GM23248 (cell line): ENCODE measurements around the gene NSG2.

ENCODE experiments used
- EZH2 ChIP-seq: fragments of 200-600 bp; sonication (generic); IDR thresholded peaks from 2 replicates; pipeline ENCODE4 v1.6.1; 2018; ENCODE audit warnings: antibody characterized with exemption, mild to moderate bottlenecking; ENCODE audit not compliant: insufficient read depth, poor library complexity, severe bottlenecking
- EZH2phosphoT487 ChIP-seq: fragments of 200-600 bp; sonication (generic); IDR thresholded peaks from 2 replicates; pipeline ENCODE4 v1.6.1; 2018; ENCODE audit warnings: antibody characterized with exemption, moderate library complexity, mild to moderate bottlenecking, low read depth; ENCODE audit not compliant: insufficient read depth

DNA sequence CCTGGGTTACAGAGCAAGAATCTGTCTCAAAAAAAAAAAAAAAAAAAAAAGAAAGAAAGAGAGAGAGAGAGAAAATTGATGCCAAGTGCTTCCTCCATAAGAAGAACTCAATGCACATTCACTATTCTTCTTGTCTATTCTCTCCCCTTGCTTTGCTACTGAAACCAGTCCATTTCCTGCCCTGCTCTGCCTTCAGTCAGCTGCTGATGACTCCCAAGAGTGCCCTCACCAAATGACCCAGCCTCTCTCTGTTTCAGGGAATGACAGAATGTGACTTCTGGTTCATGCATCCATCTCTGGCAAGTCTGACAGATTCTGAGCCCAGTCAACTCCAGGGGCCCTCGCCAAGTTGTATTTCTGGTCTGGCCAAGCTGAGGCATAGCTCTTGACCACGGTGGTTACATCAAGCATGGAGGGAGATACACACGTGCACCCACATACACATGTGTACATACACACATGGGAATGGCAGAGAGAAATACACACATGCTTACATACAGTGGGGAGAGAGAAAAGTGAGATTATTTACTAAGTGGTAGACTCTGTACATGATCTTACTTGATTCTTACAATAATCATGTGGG lies 106.2 kb downstream of the NSG2 start:
- no peak for TF ChIP-seq EZH2
- no peak for TF ChIP-seq EZH2phosphoT487
